ENCODE results near the gene TEX44.
A peak's percentile ranks its signal among the peaks of the same experiment; 100 is the strongest.
"Not testable (repeated sequence)": the region's sequence is repeated elsewhere in the genome, so short reads cannot be mapped to it uniquely, and the experiment has no call there.

Gene TEX44

DNA sequence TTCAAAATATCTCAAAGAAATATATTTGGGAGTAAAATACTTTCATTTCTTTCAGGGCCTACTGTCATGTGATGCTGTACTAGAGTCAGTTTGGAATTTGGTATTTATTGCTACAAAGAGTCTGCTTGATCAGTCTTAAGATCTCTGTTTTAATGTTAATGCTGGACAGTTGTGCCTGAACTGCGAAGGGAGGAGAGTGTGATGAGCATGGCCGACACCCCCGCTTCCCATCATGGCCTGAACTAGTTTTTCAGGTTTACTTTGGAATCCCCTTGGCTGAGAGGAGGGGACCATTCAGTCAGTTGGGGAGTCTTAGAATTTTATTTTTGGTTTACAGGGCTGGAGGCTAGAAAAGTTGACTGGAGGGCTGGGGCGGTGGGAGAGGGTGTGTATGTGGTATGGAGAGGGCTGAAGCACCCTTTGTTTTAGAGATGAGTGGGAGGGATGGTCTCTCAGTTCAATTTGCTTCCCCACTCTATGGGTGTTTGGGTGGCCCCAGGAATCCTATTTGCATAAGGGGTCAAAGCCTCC lies 20.9 kb upstream of the TEX44 start:
- no peak for FAIRE-seq

DNA sequence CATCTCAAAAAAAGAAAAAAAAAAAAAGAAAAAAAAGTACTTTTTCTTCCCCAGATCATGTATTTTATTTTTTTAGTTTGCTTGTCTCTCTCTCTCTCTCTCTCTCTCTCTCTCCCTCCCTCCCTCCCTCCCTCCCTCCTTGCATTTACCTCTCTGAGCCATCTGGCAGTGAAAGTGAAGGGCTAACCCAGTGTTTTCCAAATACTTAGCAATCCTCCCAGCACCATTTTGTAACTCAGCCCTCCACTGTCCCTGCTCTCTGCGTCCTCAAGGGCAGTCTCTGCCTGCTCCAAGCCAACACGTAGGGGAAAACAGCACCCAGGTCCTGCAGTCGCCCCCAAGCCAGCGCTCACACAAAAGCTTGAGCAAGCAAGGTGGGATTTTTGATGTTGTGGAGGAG lies 19.6 kb upstream of the TEX44 start:
- no peak for FAIRE-seq

DNA sequence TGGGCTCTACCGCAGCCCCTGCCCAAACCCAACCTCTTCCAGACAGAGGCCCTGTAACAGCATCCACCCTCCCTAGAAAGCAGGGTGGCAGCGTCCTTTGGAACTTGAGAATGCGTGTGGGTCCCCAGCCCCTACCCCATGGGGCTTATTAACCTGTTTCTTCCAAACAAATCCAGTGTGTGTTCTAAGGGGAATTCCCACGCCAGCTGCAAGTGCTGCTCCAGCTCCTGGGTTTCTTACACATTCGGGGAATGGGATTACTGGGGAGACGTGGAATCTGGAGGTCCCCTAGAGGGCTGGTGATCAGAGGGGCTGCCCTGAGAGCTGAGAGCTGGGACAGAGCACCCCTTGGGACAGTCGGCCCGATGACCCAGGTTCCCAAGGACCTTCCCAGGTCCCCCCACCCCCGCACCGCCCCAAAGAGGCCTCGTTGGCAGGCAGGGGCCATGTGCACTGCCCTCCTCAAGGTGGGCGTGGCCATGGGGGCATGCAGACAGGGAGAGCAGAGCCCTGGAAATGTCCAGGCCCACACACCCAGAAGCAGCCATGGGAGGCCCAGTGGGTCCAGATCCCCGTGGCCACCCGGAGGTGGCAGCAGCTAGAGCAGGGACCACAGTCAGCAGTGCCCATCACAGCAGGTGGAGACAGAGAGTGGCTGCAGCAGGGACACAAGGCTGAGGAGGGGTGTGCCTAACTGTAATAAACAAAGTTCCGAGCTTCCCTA lies 18.8 kb upstream of the TEX44 start:
- FAIRE-seq, result no peak

DNA sequence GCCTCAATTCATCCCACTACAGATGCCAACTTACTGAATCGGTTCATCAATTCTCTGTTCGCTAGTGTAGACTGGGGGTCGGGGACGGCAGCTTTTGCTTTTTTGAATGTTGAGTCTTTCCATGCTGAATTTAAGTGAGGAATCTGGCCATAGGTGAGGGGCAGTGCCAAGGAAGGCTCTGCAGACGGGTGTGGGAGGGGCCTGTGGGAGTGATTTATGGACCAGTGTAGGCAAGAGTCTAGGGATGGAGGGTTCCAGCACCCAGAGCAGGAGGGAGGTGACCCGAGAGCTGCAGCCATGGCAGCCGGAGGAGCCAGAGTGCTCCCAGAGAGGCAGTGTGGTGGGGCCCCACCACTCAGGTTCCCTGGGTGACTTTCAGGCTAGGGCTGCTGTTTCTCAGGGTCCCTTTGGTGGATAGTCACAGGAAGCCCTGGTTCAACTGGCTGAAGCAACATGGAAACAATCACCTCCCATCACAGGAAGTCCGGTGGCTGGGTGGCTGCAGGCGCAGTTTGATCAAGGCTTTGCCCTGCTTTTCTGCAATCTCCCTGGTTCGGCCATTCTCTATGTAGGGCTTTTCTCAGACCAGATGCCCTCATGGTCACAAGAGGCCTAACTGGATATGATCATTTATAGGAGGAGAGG lies 16.9 kb upstream of the TEX44 start:
- FAIRE-seq, result no peak

DNA sequence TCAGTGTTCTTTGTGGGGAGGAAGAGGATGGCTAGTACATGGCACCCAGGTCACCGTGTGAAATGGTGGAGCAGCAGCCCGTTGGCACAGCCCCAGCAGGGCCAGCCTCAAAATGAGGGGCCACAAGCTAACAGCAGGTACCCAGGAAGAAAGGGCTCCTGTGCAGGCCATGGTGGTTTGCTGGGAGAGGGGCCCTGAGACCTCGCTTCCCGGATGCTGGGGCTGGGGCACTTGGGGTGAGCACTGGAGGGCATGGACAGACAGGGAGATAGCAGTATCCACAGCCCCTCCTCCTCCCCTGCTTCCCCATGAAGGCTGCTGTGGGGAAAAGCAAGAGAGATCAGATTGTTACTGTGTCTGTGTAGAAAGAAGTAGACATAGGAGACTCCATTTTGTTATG lies 16.2 kb upstream of the TEX44 start:
- FAIRE-seq, result no peak

DNA sequence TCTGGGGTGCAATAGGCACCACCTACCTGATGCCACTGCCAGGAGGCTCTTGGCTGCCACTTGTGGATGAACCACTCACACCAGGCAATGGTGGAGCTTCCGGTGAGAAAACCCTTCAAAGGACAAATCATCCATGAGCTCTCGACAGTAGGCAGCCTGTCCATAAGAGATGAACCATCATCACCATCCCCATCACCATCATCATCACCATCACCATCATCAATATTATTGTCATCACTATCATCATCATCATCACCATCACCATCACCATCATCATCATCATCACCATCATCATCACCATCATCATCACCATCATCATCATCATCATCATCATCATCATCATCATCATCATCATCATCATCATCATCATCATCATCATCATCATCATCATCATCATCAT lies 14.0 kb upstream of the TEX44 start:
- FAIRE-seq, result not testable (repeated sequence)

DNA sequence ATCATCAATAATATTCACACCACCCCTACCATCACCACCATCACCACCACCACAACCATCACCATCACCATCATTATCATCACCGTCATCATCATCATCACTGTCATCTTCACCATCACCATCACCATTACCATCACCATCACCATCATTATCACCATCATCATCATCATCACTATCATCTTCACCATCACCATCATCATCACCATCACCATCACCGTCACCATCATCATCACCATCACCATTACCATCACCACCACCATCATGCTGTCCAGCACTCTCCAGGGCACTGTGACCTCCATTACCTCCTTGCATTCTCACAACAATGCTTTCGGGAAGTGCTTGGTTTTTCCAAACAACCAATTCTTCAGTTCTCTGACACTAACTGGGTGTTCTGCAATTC lies 13.1 kb upstream of the TEX44 start:
- FAIRE-seq, result no peak

DNA sequence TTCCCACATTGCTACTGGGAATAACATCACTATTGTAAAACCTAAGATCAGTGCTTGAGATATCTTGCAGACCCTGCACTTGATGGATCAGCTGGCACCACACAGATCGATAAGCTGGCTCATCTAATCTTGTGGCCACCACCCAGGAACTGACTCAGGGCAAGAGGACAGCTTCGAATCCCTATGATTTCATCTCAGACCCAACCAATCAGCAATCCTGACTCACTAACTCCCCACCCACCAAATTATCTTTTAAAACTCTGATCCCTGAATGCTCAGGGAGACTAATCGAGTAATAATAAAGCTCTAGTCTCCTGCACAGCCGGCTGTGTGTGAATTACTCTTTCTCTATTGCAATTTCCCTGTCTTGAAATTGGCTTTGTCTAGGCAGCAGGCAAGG lies 11.3 kb upstream of the TEX44 start:
- FAIRE-seq, result no peak

DNA sequence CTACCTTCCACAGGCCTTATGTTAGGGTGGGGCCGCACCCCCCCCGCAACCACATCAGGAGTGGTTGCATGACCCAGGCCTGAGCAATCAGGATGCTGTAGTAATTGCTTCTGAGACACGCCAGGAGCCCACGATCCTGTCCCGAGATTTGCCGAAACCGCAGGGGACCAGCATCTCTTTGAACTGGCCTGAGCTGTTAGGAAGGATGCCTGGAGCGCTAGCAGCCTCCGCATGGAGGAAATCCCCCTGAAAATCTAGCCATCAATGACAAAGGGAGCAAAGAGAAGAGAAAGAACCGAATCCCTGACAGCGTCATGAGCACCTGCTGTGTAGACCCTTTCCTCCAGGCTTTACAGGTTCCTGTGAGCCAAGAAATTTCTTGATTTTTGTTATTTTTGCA lies 8.7 kb upstream of the TEX44 start:
- FAIRE-seq, result no peak

DNA sequence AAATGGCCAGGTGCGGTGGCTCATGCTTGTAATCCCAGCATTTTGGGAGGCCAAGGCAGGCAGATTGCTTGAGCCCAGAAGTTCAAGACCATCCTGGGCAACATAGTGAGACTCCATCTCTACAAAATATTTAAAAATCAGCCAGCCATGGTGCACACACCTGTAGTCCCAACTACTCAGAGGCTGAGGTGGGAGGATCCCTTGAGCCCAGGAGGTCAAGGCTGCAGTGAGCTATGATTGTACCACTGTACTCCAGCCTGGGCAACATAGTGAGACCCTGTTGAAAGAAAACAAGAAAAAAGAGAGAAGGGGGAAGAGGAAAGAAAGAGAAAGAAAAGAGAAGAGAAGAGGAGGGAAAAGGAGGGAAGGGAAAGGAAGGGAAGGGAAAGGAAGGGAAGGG lies 4.9 kb upstream of the TEX44 start:
- not testable (repeated sequence) for FAIRE-seq

DNA sequence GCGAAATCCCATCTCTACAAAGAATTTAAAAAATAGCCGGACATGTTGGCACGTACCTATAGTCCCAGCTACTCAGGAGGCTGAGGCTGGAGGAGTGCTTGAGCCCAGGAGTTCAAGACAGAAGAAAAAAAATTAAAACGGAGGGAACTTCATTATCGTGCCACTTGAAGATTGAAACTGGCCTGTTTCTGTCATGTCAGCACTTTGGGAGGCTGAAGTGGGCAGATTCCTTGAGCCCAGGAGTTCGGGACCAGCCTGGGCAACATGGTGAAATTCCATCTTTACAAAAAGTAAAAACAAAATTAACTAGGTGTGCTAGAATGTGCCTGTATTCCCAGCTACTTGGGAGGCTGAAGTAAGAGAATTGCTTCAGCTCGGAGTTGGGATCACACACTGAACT lies 3.0 kb upstream of the TEX44 start:
- no peak for FAIRE-seq

DNA sequence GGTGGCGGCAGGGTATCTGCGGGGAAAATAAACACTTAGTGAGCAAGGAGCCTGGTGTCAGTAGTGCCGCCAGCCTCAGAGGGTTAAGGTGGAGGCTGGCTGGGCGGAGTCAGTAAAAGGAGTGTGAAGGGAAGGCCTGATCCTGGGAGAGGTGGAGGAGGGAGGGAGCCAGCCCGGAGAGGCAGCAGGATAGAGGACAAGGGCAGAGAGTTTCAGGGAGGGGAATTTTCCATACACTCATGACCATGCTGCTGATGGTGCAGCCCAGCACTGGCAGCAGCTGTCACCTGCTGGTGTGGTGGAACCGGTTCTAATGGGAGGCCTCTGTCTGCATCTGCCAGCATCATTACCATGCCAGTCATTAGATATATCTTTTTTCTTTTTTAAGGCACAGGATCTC lies 2.0 kb upstream of the TEX44 start:
- FAIRE-seq, result no peak

DNA sequence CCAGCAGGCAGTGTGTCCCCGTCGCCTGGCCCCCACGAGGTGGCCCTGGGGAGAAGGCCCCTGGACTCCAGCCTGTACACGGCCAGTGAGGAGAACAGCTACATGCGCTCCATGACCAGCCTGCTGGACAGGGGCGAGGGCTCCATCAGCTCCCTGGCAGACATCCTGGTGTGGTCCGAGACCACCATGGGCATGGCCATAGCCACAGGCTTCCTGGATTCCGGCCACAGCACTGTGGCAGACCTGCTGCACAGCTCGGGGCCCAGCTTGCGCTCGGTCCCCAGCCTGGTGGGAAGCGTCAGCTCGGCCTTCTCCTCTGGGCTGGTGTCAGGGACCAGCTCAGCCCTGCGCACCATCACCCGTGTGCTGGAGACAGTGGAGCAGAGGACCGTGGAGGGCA lies 1.0 kb downstream of the TEX44 start:
- no peak for FAIRE-seq

DNA sequence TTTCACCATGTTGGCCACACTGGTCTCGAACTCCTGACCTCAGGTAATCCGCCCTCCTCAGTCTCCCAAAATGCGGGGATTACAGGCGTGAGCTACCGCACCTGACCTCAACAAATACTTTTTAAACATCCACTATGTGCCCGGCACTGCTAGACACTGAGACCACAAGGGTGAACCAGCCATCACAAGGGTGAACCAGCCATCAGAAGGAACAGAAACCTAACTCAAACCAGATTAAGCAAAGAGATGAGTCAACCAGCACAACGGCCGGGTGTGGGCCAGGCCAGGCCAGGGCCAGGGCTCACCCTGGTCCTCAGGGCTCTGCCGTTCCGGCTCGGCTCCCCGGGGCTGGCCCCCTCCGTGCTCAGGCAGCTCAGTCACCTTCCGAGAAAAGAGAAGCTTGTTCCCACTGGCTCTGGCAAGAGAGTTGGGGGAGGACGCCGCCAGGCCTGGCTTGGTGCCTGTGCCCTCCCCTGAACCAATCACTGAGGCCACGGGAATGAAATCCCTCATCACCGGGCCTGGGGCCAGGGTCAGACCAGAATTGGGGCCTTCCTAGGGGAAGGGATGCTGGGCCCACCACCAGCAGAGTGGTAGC lies 4.4 kb downstream of the TEX44 start:
- FAIRE-seq, result no peak

DNA sequence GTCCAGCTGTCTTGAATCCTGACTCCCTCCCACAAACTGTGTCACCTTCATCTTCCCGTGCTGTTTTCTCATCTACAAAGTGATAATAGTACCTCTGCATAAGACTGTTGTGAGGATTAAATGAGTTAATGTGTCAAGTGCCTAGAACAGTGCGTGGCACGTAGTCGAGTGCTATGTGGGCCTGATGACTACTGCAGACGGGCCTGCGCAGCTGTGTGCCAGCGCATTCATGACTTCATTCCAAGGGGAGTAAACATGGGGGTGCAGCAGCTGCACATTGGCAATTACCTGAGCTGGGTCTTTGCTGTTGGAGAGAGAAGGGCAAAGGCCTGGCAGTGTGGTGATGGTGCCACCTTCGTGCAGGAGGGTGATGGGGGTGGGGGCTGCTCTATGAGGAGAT lies 5.0 kb downstream of the TEX44 start:
- no peak for FAIRE-seq

DNA sequence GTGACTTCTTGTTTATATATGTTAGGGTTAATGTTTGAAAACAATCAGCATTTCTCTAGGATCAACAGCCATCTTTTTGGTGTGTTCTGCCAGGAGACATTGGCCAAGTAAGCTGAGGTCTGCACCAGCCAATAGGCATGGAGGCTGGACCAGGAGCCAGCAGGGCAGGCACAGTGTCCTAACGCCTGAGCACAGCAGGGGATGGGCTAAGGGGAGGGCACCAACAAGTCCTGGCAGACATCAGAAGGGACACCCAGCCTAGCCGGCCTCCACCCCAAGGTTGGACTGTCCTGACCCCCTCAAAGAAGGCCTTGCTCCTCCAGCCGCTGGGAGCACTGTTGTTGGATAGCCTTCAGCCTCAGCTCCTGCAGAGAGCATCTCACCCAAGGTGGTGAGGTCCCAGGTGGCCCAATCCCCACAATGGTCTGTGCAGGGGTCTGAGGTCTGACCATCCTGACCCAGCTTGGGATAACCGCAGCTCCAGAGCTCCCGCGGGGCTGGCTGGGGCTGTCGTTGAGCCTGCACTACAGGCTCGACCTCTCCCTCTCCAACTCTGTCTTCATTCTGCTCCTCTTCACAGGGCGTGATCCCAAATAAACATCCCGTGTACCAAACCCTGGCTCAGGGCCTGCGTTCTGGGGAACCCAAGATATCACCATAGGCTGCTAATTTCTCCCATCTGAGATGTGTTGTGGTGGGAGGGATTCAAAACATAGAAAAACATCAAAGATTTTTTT lies 8.1 kb downstream of the TEX44 start:
- no peak for FAIRE-seq

DNA sequence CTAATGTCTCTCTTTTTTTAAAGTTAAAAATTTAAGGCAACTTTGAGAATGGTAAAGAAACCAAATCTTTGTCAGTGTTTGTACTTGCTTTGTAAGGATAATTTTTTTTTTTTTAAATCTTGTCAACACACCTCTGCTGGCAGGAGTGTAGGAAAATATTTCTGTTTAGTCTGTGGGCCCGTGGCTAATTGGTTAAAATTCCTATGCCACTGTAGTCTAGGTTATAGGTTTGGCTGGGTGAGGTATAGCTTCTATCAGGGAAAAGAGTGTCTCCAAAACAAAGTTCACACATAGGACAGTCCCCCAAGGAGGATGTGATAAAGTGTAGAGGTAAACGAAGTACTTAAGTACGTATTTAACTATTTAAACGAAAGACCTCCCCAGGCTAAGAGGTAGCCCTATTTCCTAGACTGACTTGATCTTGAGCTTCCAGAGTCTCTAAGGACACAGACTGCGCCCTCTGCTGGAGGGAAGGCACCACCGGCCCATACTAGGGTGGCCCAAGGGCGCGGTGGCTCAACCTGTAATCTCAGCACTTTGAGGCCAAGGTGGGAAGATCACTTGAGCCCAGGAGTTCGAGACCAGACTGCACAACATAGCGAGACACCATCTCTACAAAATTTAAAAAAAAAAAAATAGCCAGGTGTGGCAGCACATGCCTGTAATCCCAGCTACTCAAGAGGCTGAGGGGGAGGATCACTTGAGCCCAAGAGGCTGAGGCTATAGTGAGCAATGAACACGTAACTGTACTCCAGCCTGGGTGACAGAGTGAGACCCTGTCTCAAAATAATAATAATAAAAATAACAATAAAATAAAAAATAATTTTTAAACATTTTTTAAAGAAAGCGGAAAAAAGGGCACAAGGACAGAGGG lies 8.9 kb downstream of the TEX44 start:
- peak; percentile 51 for FAIRE-seq

DNA sequence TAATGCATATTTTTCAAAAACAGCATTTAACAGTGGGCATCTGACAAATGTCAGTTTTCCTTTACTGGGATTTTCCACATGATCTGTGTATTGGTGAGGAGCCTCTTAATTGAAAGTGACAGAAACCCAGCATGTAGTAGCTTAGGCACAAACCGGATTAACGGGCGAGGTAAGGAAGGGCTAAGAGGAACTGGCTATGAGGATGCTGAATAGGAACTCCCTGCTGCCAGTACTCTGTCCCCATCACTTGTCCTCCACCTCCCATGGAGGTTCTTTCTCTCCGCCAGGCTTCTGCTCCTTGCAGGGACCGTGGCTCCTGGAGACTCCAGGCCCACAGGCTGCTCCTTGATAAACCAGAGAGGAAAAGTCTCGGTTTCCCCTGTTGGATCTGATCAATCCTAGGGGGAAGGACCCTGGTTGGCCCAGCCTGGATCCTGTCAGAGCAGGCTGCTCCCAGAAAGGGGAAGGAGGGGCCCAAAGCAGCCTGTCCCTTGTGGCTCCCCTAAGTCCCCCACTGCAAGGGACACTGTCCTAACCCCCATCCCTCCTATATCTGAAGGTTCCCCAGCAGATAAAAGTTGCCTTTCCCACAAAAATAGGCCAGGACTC lies 10.3 kb downstream of the TEX44 start:
- no peak for FAIRE-seq

DNA sequence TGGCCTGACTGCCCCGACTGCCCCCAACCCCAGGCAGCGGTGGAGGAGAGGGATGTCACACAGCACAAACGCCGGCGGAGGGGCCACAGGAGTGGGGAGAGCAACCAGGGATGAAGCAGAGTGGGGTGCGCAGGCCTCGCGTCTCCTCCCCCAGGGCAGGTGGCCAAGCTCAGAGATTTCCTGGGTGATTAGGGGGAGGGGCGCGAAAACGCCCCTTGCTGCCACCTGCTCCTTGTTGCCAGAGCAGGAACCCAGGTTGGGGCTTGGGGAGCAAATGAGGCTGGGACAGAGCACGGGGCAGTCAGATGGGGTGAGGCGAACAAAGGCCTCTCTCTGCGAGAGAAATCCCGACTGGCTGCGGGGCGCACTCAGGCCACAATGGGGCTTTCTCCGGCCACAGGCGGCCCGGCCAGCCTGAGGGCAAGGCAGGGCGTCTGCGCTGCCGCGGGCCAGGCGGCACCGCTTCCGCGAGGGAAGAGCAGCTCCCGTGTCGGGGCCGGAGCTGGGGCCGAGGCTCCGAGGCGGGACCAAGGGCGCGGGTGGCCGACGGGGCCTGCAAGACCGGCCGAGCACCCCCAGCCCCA lies 11.5 kb downstream of the TEX44 start:
- FAIRE-seq, result no peak

DNA sequence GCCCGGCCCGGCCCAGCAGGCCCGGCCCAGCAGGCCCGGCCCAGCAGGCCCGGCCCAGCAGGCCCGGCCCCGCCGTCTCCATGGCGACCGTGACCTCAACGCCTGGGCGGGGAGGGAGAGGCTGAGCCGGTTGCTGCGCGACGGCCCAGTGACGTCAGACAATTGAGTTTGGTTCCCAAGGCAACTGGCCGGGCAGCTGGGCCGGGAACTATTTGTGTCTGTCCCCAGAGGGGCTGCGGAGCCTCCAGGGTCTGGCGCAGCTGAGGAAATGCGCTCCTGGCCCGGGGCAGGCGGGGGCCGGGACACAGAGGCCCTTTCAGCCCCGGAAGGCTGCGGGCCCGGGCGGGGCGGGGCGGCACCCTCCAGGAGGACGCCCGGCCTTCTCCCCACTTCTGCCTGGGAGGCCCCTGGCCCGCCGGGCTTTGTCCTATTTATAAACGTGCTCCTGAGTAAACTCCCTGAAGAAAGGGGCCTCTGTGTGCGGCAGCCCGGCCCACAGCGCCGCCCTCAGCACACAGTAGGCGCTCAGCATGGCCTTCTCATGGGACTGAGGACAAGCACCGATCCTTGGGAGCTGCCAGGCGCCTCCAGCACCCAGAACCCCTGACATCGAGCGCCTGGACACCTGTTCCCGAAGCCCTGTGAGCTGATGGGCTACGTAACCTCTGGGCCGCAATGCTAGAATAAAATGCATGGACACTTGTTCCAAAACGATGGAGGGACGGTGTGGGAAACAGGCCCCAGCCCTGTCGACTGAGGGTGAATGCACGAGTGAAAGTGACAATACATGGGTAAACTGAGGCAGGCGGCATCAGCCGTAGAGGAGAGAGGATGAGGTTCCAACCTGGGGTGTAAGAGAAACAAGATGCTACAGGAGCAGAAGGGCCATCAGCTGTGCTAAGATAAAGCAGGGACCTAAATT lies 12.3 kb downstream of the TEX44 start:
- no peak for FAIRE-seq
